Measurements from ENCODE around the gene RTN4RL2. TPM values are rescaled to one million over a fixed set of nuclear protein-coding genes. Genes with fewer than 3 reads are reported as not detected.

RTN4RL2 gene
- total RNA-seq, 4 donors from 2014 or later: 0.20 to 1.5 (median 0.42) TPM; not detected in 1

DNA sequence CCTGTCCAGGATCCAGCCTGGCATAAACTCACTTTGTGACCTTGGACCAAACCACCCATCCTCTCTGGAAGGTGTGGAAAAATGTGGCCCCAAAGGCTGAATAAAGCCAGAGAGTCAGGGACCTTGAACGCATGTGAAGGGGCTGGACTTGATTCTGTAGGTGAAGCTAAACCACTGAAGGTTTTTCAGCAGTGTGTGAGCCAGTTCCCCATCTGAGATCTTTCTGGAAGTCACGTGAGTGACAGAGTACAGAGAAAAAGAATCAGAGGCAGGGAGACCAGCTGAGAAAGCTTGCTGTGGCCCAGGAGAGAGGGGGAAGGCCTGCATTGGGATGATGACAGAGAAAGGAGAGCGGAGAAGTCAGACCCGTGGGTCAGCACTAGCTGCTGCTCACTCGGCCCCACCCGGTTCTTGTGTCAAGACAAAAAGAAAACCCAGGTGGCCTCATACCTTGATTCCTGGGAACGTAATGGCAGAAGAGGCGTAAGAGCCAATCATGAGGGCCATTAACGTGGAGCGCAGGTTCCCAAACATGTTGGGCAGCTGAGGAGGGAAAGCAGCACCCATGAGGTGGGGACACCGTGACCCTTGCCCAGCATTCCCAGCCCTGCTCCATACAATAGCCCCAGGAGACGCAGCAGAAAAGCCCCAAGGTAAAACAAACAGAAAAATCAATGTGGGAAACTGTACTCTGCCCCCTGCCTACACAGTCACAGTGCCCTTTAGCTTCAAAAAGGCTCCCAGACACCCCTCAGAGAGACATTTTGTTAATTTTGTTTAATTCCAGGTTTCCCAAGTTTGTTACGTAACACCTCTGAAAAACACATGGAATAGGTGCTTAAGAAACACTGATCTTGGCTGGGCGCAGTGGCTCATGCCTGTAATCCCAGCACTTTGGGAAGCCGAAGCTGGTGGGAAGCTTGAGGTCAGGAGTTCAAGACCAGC is 37.2 kb downstream of the RTN4RL2 start:
- no peak for TF ChIP-seq POLR2A (IDR thresholded peaks at IDR 0.05)
- TF ChIP-seq, protein P1, sequence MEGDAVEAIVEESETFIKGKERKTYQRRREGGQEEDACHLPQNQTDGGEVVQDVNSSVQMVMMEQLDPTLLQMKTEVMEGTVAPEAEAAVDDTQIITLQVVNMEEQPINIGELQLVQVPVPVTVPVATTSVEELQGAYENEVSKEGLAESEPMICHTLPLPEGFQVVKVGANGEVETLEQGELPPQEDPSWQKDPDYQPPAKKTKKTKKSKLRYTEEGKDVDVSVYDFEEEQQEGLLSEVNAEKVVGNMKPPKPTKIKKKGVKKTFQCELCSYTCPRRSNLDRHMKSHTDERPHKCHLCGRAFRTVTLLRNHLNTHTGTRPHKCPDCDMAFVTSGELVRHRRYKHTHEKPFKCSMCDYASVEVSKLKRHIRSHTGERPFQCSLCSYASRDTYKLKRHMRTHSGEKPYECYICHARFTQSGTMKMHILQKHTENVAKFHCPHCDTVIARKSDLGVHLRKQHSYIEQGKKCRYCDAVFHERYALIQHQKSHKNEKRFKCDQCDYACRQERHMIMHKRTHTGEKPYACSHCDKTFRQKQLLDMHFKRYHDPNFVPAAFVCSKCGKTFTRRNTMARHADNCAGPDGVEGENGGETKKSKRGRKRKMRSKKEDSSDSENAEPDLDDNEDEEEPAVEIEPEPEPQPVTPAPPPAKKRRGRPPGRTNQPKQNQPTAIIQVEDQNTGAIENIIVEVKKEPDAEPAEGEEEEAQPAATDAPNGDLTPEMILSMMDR (IDR thresholded peaks at IDR 0.05): no peak
- TF ChIP-seq EP300 (IDR thresholded peaks at IDR 0.05): no peak

DNA sequence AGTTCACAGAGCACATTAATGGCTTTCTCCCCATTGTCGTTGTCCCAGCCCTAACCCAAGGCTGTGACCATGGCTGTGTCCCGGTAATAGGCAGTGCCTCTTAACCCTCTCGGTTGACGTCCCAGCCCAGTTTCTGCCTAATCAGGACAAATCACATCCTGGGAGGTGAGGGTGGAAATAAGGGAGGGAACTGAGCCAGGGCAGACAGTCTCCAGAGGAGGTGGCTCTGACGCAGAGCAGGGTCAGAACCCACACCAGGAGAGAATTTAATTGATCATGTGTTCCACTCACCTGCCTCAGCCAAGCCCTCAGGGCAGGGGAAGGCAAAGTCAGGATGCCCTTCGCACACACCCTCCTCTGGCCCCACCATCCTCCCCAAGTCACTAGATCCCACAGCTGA is 38.2 kb downstream of the RTN4RL2 start:
- Histone ChIP-seq H3K4me3 (no peak overlapping the region), H3K4me1 (peaks cover 0 to 41% (median 11%) of the 10 kb centered on the region in 4 donors), H3K36me3 (peaks cover 0 to 46% (median 0%) of the 10 kb centered on the region in 3 donors), H3K27ac (peak overlapping the region in 3 of 4 donors; percentile 10 to 89 (median 66)), H3K27me3 (no peaks in the 10 kb centered on the region), H3K9me3 (no peaks in the 10 kb centered on the region)
- DNase-seq (ENCODE audit: low spot score in 2 of 2): no peak
- 81 to 83% methylated on average over 6 of the region's 6 CpGs for WGBS, 2 donors
- TF ChIP-seq POLR2A (IDR thresholded peaks at IDR 0.05) (no peak), EP300 (IDR thresholded peaks at IDR 0.05) (no peak)
- TF ChIP-seq, protein P1 (IDR thresholded peaks at IDR 0.05): no peak

More for the DNA sequence above, 37.2 kb downstream of the RTN4RL2 start:
- H3K27ac ChIP-seq: peak overlapping the region in 1 of 4 donors; percentile 8
- H3K4me1 ChIP-seq: peaks cover 0 to 41% (median 11%) of the 10 kb centered on the region in 4 donors
- H3K9me3 ChIP-seq: no peaks in the 10 kb centered on the region
- H3K27me3 ChIP-seq: no peaks in the 10 kb centered on the region
- peaks cover 0 to 46% (median 0%) of the 10 kb centered on the region in 3 donors for H3K36me3 ChIP-seq
- H3K4me3 ChIP-seq: no peak overlapping the region
- DNase-seq (ENCODE audit: low spot score in 2 of 2): no peak
- WGBS, 2 donors: 90 to 95% methylated on average over 15 of the region's 15 CpGs

DNA sequence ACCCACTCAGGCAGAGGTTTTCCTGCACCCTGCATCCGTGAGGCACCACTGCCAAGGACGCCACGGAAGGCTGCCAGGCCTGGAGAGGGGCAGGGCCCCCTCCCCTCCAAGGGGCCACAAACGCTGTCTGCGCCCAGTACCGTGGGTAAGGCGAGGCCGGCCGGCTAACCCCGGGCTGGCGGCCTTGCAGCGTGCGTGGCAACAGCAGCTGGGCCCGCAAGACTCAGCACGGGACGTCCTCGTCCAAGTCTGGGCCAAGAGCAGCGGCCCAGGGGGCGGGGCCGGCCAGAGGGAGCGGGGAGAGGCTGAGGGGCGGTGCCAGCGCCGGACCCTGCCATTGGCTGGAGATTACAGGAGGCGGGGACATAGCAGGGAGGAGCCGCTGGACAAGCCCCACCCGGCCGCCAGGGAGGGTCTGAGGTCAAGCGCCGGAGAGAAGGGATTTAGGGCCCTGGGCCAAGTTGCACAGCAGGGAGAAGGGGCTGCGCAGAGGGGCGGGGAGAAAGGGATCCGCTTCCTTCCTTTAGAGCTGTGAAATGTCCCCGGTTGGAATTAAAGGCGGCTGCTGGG is 39.2 kb downstream of the RTN4RL2 start:
- 1 to 8% methylated on average over 24 to 33 of the region's 35 CpGs for WGBS, 2 donors
- H3K36me3 ChIP-seq: peaks cover 0 to 39% (median 0%) of the 10 kb centered on the region in 3 donors
- peak overlapping the region; percentile 6 to 40 (median 28) for H3K4me3 ChIP-seq

DNA sequence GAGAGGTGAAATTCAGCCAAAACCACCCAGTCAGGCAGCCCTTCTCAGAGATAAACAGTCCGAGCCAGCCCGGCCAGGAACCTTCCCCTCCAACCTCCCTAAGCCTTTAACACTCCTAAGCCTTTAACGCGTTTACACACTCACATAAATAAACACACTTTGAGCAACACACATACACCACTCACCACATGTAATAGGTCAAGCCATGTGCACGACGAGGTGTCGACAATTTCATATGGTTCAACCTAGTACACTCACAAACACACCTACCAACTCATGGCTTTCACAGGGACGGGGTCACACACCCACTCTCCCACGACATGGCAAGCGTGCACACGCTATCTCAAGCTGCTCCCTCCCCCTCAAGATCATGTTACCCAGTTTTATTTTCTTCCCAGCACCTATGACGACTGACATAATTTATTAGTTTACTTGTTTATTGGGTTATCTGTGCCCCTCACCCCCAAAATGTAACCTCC is 39.7 kb downstream of the RTN4RL2 start:
- Histone ChIP-seq H3K9me3 (no peaks in the 10 kb centered on the region), H3K27ac (peak overlapping the region; percentile 66 to 92 (median 84)), H3K27me3 (no peaks in the 10 kb centered on the region), H3K4me1 (peaks cover 0 to 41% (median 11%) of the 10 kb centered on the region in 4 donors), H3K36me3 (peaks cover 0 to 38% (median 0%) of the 10 kb centered on the region in 3 donors), H3K4me3 (peak overlapping the region; percentile 6 to 40 (median 28))
- TF ChIP-seq POLR2A (IDR thresholded peaks at IDR 0.05) (no peak), EP300 (IDR thresholded peaks at IDR 0.05) (no peak)
- TF ChIP-seq, protein P1 (IDR thresholded peaks at IDR 0.05): no peak
- DNase-seq (ENCODE audit: low spot score in 2 of 2): no peak
- 33 to 38% methylated on average over 12 of the region's 12 CpGs for WGBS, 2 donors

More for the DNA sequence above, 39.2 kb downstream of the RTN4RL2 start:
- Histone ChIP-seq H3K9me3 (no peaks in the 10 kb centered on the region), H3K27ac (peak overlapping the region; percentile 66 to 92 (median 84)), H3K27me3 (no peaks in the 10 kb centered on the region), H3K4me1 (peaks cover 0 to 41% (median 11%) of the 10 kb centered on the region in 4 donors)
- peak; percentile 95 to 97 for DNase-seq (ENCODE audit: low spot score in 2 of 2)
- TF ChIP-seq POLR2A (IDR thresholded peaks at IDR 0.05): peak in 1 of 2 donors; percentile 63
- TF ChIP-seq, protein P1 (IDR thresholded peaks at IDR 0.05): peak in 1 of 5 experiments; percentile 51
- TF ChIP-seq EP300 (IDR thresholded peaks at IDR 0.05): peak; percentile 80 to 86

All from tibial nerve (tissue), 4 donors.